Lower lobe of right lung (tissue), 2 donors: ENCODE results near the gene SLIT3. TPM values are rescaled to one million over a fixed set of nuclear protein-coding genes. Genes with fewer than 3 reads are reported as not detected.

Experiments used
- ATAC-seq, 2 donors: fragments of 200-7000 bp; cut with Tn5 transposase; one replicate each; pipeline ENCODE4 v1.9.1; 2020 to 2022; ENCODE audit warnings: mild to moderate bottlenecking in 2 of 2, moderate library complexity in 2 of 2
- DNase-seq: peaks from one replicate; pipeline ENCODE4 v3.0.0-alpha.2; 2020
- H3K27ac ChIP-seq: fragments of 200-600 bp; one replicate; pipeline ENCODE4 v1.8.0; 2022
- H3K27me3 ChIP-seq: fragments of 200-600 bp; one replicate; pipeline ENCODE4 v1.8.0; 2022; ENCODE audit warnings: low read depth
- H3K36me3 ChIP-seq: fragments of 200-600 bp; one replicate; pipeline ENCODE4 v1.8.0; 2022; ENCODE audit warnings: mild to moderate bottlenecking
- H3K4me1 ChIP-seq: fragments of 200-600 bp; one replicate; pipeline ENCODE4 v1.8.0; 2022
- H3K4me3 ChIP-seq: fragments of 200-600 bp; one replicate; pipeline ENCODE4 v1.8.0; 2022; ENCODE audit warnings: mild to moderate bottlenecking
- H3K9me3 ChIP-seq: fragments of 200-600 bp; one replicate; pipeline ENCODE4 v1.8.0; 2022
- CTCF ChIP-seq: fragments of 200-600 bp; IDR thresholded peaks from one replicate; pipeline ENCODE4 v1.8.0; 2022; ENCODE audit warnings: antibody characterized with exemption, mild to moderate bottlenecking
- intact Hi-C: fragments of 100-400 bp; cut with DNase I; formaldehyde crosslinking; loops from one replicate; pipeline ENCODE4 v1.11.0; 2022
- total RNA-seq: library from RNA; stranded (reverse); fragmentation: NEBNext Ultra II Directional; extraction: Animal tissue kit (Norgen Biotek cat#: 25700); gene quantifications from one replicate; pipeline ENCODE4 v1.2.1, GENCODE V29; 2021
- donor health status: DM: no; HTN: yes; CAD: no; lungs with severe emphysema.

Gene SLIT3
- total RNA-seq, 1 donor from 2014 or later, result 48.6 TPM

- intact Hi-C loops, result no loop called here
- no peak overlapping the region for H3K27ac ChIP-seq
- no peak overlapping the region for H3K4me3 ChIP-seq
- no peaks in the 10 kb centered on the region for H3K36me3 ChIP-seq
- TF ChIP-seq CTCF, result no peak
- DNase-seq (no peak), ATAC-seq (no peak)
- H3K27me3 ChIP-seq, result no peaks in the 10 kb centered on the region
- H3K4me1 ChIP-seq, result peaks cover 20% of the 10 kb centered on the region
- H3K9me3 ChIP-seq, result no peaks in the 10 kb centered on the region
Observed at GRCh38 chr5:169063316-169063953, 237.5 kb downstream of the SLIT3 start.

- Histone ChIP-seq H3K27ac (no peak overlapping the region), H3K4me1 (peaks cover 20% of the 10 kb centered on the region)
- intact Hi-C loops, result no loop called here
Observed at GRCh38 chr5:169062690-169063089, 238.2 kb downstream of the SLIT3 start.

GRCh38 chr5:169054506-169054905, 246.4 kb downstream of the SLIT3 start:
- intact Hi-C loops, result no loop called here
- Histone ChIP-seq H3K4me3 (no peak overlapping the region), H3K27me3 (no peaks in the 10 kb centered on the region), H3K36me3 (no peaks in the 10 kb centered on the region), H3K4me1 (no peaks in the 10 kb centered on the region), H3K9me3 (no peaks in the 10 kb centered on the region), H3K27ac (no peak overlapping the region)
- TF ChIP-seq CTCF, result no peak
- no peak for DNase-seq
- no peak for ATAC-seq

More at GRCh38 chr5:169062690-169063089, 238.2 kb downstream of the SLIT3 start:
- H3K4me3 ChIP-seq, result no peak overlapping the region
- no peaks in the 10 kb centered on the region for H3K36me3 ChIP-seq
- H3K9me3 ChIP-seq, result no peaks in the 10 kb centered on the region
- ATAC-seq (no peak), DNase-seq (no peak)
- H3K27me3 ChIP-seq, result no peaks in the 10 kb centered on the region
- TF ChIP-seq CTCF, result no peak

GRCh38 chr5:169052207-169052606, 248.7 kb downstream of the SLIT3 start:
- Histone ChIP-seq H3K4me3 (no peak overlapping the region), H3K4me1 (no peaks in the 10 kb centered on the region), H3K9me3 (no peaks in the 10 kb centered on the region), H3K27ac (no peak overlapping the region), H3K36me3 (no peaks in the 10 kb centered on the region), H3K27me3 (no peaks in the 10 kb centered on the region)
- no peak for DNase-seq
- intact Hi-C loops, result no loop called here
- TF ChIP-seq CTCF, result no peak
- ATAC-seq, result no peak

- no peak for ATAC-seq
- intact Hi-C loops, result no loop called here
- no peak overlapping the region for H3K27ac ChIP-seq
- no peak for DNase-seq
- no peak for TF ChIP-seq CTCF
- H3K9me3 ChIP-seq, result no peaks in the 10 kb centered on the region
- no peaks in the 10 kb centered on the region for H3K4me1 ChIP-seq
- H3K4me3 ChIP-seq, result no peak overlapping the region
- H3K36me3 ChIP-seq, result no peaks in the 10 kb centered on the region
- H3K27me3 ChIP-seq, result no peaks in the 10 kb centered on the region
Observed at GRCh38 chr5:169051351-169051750, 249.6 kb downstream of the SLIT3 start.

GRCh38 chr5:169050636-169051035, 250.3 kb downstream of the SLIT3 start:
- no peaks in the 10 kb centered on the region for H3K36me3 ChIP-seq
- intact Hi-C loops, result no loop called here
- no peak for TF ChIP-seq CTCF
- no peak overlapping the region for H3K27ac ChIP-seq
- no peaks in the 10 kb centered on the region for H3K9me3 ChIP-seq
- no peak overlapping the region for H3K4me3 ChIP-seq
- no peaks in the 10 kb centered on the region for H3K4me1 ChIP-seq
- H3K27me3 ChIP-seq, result no peaks in the 10 kb centered on the region
- no peak for ATAC-seq
- no peak for DNase-seq
